CD4-positive, alpha-beta T cell treated with Interleukin-4 for 4 hours (primary cell): Measurements from ENCODE around the gene SEPHS2.
"Not testable (repeated sequence)": the region's sequence is repeated elsewhere in the genome, so short reads cannot be mapped to it uniquely, and the experiment has no call there.

ENCODE experiments used
- DNase-seq: peaks from one replicate; pipeline ENCODE4 v3.0.0-alpha.2; 2020

SEPHS2 gene

DNA sequence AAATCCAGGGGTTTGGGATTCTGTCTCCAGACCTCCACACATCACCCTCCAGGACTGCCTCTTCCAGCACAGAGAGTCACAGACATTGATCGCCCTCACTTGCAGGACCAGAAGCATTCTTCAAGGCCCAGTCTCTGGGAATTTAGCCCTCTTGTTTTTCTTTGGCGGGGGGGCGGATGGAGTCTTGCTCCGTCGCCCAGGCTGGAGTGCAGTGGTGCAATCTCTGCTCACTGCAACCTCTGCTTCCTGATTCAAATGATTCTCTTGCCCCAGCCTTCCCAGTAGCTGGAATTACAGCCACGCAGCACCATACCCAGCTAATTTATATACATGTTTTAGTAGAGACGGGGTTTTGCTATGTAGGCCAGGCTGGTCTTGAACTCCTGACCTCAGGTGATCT lies 18.4 kb upstream of the SEPHS2 start:
- no peak for DNase-seq

DNA sequence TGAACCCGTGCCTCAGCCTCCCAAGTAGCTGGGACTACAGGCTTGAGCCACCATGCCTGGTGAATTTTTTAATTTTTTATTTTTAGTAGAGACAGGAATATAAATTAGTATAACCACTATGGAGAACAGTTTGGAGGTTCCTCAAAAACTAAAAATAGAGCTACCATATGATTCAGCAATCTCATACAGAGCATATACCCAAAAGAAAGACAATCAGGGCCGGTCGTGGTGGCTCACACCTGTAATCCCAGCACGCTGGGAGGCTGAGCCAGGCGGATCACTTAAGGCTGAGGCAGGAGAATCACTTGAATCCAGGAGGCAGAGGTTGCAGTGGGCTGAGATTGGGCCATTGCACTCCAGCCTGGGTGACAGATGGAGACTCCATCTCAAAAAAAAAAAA lies 15.8 kb upstream of the SEPHS2 start:
- DNase-seq = not testable (repeated sequence)

DNA sequence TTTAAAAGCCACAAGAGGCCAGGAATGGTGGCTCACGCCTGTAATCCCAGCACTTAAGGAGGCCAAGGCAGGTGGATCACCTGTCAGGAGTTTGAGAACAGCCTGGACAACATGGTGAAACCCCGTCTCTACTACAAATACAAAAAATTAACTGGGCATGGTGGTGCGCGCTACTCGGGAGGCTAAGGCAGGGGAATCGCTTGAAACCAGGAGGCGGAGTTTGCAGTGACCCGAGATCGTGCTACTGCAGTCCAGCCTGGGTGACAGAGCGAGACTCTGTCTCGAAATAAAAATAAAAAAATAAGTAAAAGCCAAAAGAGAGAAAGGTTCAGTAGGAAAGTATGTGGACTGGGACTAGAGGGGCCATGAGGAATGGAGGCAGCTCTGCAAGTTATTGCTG lies 13.8 kb upstream of the SEPHS2 start:
- DNase-seq = no peak

DNA sequence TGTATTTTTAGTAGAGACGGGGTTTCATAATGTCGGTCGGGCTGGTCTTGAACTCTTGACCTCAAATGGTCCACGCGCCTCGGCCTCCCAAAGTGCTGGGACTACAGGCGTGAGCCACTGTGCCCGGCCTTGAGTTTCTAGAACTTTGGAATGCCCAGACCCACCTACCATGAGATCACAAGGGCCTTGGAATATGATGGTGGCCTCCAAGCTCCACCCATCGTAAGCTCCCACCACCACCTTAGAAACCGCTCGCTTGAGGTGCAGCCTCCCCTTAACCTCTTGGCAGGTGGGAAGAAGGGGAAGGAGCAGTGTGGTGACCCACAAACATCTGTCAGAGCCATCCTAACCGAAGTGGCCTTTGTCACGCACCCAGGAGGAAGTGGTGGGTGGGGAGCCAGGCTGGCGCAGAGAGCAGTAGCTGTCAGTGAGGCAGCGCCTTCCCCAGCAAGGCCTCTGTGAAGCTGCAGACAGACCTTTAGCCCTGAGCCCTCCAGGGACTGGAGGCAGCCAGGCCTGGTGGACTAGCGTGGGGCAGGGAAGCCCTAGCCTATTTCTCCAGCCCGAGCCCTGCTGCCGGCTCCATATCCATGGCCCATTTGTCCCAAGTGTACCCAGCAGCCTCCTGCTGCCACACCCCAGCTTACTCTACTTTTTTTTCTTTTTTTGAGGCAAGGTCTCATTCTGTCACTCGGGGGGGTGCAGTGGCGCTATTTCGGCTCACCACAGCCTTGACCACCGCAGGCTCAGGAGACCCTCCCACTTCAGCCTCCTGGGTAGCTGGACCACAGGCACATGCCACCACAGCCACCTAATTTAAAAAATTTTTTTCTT lies 13.1 kb upstream of the SEPHS2 start:
- DNase-seq = peak; percentile 83

DNA sequence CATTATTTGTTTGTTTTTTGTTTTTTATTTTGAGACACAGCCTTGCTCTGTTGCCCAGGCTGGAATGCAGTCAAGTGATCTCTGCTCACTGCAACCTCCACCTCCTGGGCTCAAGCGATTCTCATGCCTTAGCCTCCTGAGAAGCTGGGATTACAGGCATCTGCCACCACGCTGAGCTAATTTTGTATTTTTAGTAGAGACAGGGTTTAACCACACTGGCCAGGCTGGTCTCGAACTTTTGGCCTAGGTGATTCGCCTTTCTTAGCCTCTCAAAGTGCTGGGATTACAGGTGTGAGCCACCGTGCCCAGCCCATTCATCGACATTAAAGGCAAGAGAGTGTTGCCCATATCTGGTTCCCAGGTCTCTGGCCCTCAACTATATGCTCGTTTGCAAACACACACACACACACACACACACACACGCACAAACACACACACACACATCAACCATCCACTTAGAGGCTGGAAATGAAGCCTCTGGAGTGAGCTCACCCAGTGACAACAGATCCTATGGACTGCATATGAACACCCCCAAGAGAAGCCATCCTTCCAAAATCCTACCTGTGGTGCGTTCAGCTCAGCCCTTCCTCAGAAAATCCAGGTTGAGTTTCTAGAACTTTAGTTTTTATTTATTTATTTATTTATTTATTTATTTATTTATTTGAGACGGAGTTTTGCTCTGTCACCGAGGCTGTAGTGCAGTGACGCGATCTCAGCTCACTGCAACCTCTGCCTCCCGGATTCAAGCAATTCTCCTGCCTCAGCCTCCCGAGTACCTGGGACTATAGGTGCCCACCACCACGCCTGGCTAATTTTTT lies 12.3 kb upstream of the SEPHS2 start:
- DNase-seq = no peak

DNA sequence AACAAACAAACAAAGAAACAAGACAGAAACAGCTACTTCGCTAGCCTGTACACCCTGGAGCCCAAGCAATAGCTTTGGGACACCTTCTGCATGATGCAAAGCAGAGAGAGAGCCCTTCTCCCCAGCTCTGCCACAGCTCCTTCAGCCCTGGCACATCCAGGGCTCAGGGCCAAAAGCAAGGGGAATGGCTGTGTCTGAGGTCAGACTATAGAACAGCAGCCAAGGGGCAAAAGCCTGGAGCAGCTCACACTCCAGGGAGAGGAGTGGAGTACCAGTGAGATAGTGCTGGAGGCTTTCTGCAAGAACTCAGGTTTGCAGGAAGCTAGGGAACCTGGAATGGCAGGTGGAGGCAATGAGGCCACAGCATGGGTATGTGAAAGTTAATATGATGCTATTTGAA lies 11.6 kb upstream of the SEPHS2 start:
- DNase-seq = no peak

DNA sequence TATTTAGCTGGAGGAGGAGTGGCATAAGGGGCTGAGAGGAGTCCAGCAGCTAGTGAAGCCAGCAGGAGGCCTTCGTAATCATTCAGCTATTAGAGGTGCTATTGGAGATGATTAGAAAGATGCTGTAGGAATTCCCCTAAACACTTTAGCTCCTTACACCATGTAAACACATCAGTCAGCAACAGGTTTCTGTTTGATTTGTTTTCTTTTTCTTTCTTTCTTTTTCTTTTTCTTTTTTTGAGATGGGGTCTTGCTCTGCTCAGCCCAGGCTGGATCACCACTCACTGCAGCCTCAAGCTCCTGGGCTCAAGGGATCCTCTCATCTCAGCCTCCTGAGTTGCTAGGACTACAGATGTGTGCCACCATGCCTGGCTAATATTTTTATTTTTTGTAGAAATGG lies 10.6 kb upstream of the SEPHS2 start:
- DNase-seq = no peak

DNA sequence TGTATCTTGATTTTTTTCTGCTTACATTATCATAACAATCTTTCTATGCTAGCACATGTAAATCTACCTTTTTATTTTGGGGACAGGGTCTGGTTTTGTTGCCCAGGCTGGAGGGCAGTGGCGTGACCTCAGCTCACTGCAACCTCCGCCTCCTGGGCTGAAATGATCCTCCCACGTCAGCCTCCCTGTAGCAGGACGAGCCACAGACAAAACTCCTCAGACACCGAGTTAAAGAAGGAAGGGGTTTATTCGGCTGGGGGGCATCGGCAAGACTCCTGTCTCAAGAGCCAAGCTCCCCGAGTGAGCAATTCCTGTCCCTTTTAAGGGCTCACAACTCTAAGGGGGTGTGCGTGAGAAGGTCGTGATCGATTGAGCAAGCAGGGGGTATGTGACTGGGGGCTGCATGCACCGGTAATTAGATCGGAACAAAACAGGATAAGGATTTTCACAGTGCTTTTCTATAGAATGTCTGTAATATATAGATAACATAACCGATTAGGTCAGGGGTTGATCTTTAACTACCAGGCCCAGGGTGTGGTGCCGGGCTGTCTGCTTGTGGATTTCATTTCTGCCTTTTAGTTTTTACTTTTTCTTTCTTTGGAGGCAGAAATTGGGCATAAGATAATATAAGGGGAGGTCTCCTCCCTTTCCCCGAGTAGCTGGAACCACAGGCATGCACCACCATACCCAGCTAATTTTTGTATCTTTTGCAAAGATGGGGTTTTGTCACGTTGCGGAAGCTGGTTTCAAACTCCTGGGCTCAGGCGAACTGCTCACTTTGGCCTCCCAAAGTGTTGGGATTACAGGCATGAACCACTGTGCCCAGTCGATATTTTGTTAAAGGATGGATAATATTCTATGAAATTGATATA lies 7.3 kb upstream of the SEPHS2 start:
- not testable (repeated sequence) for DNase-seq

DNA sequence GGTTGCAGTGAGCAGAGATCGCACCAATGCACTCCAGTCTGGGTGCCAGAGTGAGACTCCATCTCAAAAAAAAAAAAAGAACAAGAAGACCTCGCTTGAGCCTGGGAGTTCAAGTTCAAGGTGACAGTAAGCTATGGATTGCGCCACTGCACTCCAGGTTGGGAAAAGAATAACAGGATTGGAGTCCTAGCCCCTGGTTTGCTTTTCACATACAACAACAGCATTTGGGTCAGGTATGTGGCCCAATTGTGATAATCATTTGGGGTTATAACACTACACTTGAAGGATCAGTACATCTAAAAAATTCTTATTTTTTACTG lies 3.4 kb upstream of the SEPHS2 start:
- DNase-seq = no peak

DNA sequence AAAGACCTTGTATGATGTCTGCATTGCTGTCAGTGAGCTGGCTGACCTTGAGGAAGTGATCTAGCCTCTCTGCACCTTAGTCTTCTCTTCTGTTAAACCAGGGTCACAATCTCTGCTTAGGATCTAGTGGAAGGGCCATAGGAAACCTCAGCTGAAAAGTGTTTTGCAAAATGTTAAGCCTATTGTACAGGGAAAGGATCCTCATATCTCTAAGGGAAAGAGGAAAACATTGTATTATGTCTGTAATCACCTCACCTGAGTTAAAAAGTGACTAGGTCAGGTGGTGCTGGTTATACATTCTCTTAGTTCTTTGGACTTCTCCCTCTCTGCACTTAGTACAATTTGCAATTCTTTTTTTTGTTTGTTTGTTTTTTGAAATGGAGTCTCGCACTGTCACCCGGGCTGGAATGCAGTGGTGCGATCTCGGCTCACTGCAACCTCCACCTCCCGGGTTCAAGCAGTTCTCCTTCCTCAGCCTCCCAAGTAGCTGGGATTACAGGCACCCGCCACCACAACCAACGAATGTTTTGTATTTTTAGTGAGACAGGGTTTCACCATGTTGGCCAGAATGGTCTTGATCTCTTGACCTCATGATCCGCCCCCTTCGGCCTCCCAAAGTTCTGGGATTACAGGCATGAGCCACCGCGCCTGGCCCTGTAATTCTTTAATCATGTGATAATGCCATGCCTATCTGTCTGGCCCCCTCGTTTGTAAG lies 2.0 kb upstream of the SEPHS2 start:
- no peak for DNase-seq

DNA sequence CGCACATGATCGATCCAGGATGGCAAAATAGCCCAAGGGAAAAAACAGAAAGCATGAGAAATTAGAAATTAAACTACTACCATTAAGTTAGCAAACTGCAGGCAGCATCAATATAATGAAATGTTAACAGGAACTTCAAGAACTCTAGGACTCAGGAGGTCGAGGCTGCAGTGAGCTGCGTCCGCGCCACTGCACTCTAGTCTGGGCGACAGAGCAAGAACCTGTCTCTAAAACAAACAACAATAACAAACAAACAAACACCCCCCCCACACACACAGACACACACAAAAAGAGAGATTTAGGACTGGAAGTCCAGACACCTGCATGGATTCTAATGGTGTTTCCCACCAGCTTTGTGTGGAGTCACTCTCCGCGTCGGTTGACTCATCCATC lies 525 bp upstream of the SEPHS2 start:
- no peak for DNase-seq

DNA sequence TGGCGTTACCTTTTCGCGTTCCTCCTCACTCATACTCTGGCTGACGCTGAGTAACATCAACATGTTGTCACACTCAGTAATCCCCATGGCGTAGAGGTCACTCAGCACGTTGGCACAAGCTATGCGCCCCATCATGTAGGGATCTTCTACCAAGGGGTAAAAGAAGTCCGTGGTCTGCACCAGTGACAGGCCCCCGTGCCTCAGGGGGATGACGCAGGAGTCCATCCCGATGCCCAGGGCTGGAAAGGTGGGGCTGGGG lies 596 bp downstream of the SEPHS2 start:
- no peak for DNase-seq

DNA sequence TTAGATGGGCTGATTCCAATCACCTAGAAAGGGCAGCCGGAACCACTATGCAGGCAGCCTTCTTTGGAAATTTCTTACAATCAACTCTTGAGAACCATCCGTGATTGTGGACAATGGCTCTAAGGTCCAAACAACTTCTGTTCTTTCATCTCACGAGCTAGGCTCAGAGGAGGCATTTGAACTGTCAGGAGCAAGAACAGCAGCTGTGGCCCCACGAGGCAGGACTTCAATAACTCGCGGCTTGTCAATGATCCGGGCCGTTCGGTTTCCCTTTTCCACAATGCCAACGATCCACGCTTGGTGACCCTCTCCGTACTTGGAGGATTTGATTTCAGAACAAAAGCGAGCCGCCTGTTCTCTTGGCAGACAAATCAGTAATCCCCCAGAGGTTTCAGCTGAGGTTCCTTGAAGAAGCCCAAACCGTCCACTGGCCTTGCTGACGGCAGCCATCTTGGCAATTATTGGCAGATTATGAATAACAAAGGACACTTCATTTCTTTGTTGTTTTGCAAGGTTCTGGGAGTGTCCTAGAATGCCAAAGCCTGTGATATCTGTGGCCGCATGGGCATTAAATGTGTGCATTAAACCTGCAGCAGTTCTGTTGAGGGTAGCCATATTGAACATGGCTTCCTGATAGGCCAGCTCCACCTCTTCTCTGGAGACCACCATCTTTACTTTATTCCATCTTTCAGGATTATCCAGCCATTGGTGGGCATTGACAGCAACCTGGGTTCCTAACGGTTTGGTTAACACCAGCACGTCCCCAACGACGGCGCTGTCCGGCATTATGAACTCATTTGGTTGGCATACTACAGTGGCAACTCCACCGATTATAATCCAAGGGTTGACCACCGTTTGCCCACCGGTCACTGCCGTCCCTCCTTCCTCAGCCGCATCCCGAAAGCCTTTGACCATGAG lies 1.2 kb downstream of the SEPHS2 start:
- DNase-seq = no peak

DNA sequence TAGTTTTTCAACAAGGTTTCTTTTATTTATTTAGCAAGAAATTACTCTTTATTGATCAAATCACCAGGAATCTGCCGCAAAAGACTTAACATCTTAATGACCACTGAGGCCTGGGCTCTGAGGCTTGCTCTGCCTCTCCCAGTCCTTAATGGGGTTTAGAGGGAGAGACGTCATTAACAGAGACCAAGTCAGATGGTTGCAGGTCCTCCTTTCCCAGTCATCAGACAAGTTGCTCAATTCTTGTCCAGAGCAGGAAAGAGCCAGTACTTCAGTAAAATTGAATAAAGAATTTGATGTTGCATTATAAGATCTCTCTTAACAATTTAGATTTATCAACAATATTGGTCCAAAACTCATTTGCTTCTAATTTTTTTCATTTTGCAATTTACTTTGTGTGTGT lies 2.0 kb downstream of the SEPHS2 start:
- no peak for DNase-seq

DNA sequence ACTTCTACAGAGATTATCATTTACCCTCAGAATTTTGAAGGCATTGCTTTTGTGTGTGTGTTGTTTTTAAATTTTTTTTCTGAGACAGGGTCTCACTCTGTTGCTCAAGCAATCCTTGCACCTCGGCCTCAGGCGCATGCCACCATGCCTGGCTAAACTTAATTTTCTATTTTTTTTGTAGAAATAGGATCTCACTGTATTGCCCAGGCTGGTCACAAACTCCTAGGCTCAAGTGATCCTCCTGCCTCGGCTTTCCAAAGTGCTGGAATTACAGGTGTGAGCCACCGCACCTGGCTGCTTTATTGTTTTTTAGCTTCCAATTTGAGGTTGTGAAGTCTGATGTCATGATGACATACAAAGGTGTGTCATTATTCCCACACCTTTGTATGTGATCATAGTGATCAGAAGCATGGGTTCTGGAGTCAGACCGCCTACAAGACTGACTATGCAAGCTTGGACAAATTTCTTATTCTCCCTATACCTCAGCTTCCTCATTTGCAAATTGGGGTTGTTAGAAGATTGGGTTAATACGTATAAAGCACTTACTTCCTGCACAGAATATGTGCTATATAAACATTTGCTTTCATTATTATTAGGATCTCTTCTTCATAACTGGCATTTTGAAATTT lies 5.8 kb downstream of the SEPHS2 start:
- no peak for DNase-seq

DNA sequence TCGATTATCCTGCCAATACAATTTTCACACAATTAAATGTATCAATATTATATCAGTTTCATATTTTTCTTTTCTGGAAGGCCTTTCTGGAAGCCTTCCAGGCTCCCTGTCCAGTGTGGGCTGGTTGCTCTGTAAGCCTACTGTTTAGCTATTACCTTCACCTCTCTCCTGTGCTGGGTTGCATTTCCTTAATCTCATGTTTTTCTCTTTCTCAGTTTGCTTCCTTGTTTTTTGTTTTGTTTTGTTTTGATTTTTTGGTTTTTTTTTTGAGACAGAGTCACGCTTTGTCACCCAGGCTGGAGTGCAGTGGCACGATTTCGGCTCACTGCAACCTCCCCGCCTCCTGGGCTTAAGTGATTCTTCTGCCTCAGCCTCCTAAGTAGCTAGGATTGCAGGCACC lies 6.8 kb downstream of the SEPHS2 start:
- no peak for DNase-seq

DNA sequence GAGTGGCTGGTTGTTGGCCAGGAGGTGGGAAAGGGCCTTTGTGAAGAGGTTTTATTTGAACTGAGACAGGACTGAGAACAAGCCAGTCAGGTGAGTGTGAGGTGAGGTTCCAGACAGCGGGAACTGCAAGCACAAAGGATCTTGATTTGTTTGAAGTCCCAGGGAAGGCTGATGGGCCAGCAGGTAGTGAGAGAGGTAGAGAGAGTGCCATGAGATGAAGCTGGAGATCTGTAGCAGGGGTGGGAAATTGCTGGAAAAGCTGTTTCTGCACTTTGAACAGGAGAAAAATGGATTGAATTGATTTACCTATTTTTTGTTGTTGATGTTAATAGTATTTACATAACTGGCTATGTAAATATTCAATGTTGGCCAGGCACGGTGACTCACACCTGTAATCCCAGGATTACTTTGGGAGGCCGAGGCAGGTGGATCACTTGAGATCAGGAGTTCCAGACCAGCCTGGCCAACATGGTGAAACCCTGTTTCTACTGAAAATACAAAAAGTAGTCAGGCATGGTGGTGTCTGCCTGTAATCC lies 8.1 kb downstream of the SEPHS2 start:
- no peak for DNase-seq

DNA sequence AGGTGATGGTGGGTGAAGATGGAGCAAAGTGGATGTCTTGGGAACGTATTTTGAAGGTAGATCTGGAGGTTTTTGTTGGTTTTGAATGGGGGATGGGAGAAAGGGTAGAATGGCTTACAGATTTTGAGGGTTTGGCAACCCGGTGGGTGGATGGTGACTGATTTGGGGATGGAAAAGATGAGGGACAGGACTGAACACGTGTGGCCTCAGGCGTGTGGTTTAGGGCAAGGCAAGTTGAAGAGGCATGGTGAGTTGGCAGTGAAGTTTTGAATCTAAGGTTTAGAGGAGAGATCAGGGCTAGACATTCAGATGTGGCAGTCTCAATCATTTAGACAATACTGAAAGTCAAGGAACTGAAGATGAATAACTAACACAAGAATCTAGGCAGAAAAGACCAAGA lies 10.8 kb downstream of the SEPHS2 start:
- no peak for DNase-seq

DNA sequence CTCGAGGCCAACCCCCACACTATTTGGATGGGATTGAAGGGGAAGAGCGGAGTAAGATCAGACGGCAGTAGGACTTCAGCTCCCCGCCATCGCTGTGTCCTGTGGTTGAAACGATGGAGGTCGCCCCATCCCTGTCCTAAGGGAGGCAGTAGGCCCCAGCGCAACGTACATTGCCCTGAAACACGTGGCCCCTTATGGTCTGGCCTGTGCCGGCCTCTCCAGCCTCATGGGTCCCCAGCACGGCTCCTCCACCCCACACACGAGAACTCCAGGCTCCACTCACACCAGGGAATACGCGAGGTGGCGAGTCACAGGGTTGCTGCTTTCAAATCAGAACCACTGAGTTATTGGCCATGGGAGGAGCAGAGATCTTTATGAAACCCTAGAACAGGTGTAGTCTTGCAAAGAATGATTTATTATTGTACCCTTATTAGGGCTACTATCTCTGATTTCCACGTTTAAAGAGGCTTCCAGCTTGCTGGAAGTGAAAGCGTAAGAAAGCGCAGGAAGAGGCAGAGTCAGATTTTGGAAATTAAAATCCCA lies 15.2 kb downstream of the SEPHS2 start:
- DNase-seq = no peak

DNA sequence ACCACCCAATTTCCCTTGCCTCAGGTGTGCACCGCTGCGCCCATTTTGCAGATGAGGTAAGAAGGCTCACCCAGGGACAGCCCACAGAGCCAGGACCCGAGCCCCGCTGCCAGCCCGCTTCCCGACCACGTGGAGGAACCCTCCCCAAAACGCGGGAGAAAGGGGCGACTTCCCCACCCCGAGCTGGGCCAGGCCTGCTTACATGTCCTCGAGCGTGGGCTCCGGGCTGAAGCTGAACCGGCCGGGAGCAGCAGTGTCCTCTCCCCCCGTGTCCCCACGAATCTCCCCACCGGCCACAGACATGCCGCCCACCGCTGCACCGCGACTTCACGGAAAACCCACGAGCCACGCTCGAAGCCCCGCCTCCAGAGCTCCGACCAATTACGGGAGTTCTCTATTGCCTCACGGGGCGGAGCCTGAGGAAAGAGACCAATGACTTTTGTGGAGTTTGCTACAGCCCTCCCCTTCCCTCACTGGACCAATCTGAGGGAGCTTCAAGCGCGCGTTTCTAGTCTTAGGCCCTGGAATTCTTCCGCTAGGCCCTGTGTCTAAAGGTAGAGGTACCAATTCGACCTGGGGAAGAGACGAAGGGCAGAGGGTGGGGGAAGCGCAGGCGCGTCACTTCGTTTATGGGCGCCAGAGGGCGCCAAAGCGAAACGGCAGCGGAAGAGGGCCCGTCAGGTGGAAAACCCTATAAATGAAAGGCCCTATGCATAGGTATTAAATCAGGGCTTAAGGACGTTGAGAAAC lies 15.8 kb downstream of the SEPHS2 start, which contains the start of gene DCTPP1:
TSS of gene DCTPP1 (minus strand) at position 353 of the 750 bp plus-strand sequence. CDS start at position 303, 50 bp downstream.
- DNase-seq = peak; percentile 99
